Measurements from ENCODE around the gene MAPK14. TPM values are rescaled to one million over a fixed set of nuclear protein-coding genes. Genes with fewer than 3 reads are reported as not detected.

MAPK14 gene
- total and polyA plus RNA-seq, 10 of the 15 experiments (the other 5 are each of a cell fraction or from before 2014, with no cell fraction given), result 12.5 to 59.5 (median 43.0) TPM

DNA sequence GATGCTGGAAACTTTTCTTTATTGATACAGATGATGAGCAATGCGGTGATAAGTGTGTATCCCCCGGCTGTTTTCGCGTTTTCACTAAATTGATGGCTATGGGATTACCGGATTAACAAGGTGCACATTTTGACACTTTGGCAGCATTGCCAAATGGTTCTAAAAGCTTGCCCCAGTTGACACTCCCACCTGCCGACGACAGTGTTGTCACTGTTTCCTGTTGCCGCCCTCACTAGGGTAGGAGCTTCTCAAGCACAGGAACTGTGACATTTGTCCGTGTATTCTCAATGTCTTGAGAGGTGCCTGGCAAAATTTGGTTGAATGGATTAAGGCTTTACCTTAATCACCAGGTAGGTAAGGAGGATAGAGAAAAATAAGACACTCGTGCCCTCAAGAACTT lies 92.9 kb downstream of the MAPK14 start:
- Histone ChIP-seq H4K20me1 (ENCODE audit: control insufficient read depth, insufficient read depth) (no peaks in the 10 kb centered on the region), H3K4me1 (ENCODE audit: control insufficient read depth, insufficient read depth, low read length) (peaks cover 33% of the 10 kb centered on the region), H3K36me3 (ENCODE audit: control insufficient read depth in 2 of 2, insufficient read depth in 2 of 2, low read length in 1 of 2) (no peaks in the 10 kb centered on the region; a peak in 1 of 4 replicates), H2AFZ (ENCODE audit: control insufficient read depth, low read depth, low read length) (peak overlapping the region; percentile 39), H3K27ac (ENCODE audit: control insufficient read depth, insufficient read depth) (peak overlapping the region; percentile 74), H3K4me3 (0 out of 2 replicates have a peak overlapping the region, but pooled peaks have one; percentile 6), H3K9ac (ENCODE audit: control insufficient read depth, insufficient read depth, low read length) (no peak overlapping the region), H3K27me3 (replicated peaks in 1 of 2; ENCODE audit: control insufficient read depth in 2 of 2, insufficient read depth in 2 of 2, low read length in 1 of 2) (no peaks in the 10 kb centered on the region), H3K9me3 (replicated peaks; ENCODE audit: control insufficient read depth, insufficient read depth, low read length) (no peaks in the 10 kb centered on the region), H3K79me2 (ENCODE audit: control insufficient read depth, insufficient read depth, low read length) (no peaks in the 10 kb centered on the region), H3K4me2 (ENCODE audit: control insufficient read depth, insufficient read depth) (peak overlapping the region; percentile 80)
- peak; percentile 35 for FAIRE-seq
- no TSS peak for BruUV-seq (replicated peaks)
- in situ Hi-C loops (cut with MboI) (loop anchor here (5.0 kb wide), 1 partner anchor 237 kb away; no protein-coding TSS in a partner anchor), intact Hi-C loops (cut with micrococcal nuclease; ENCODE audit: unreplicated experiment) (loop anchor here (10.0 kb wide), 1 partner anchor 184 kb away; no protein-coding TSS in a partner anchor)
- DNase-seq (ENCODE audit: low read depth, low spot score), result no peak
- ChIA-PET POLR2A (interaction anchor here (0.8 to 3.4 kb wide), 8 partner anchors 8 to 477 kb away, joined by 3 to 21 read pairs (median 4); partner anchors contain the start of genes MAPK13 and MAPK14), SMC1A (ENCODE audit: uncharacterized antibody, unreplicated experiment) (interaction anchor here (0.7 to 7.8 kb wide), 14 partner anchors 10 to 239 kb away, joined by 3 to 75 read pairs (median 6); partner anchors contain the start of genes MAPK13 and MAPK14), RAD21 (ENCODE audit: unreplicated experiment) (interaction anchor here (0.9 to 3.1 kb wide), 11 partner anchors 9 to 239 kb away, joined by 3 to 35 read pairs (median 8); partner anchors contain the start of genes MAPK13 and MAPK14), CTCF (interaction anchor here (0.5 to 7.6 kb wide), 17 partner anchors 9 to 239 kb away, joined by 3 to 82 read pairs (median 5); partner anchors contain the start of genes BRPF3, MAPK13 and MAPK14)
- 16% methylated on average over 10 of the region's 10 CpGs for WGBS (ENCODE audit: insufficient coverage, insufficient replicate concordance, low lambda C conversion rate, missing lambda C conversion rate)
- ATAC-seq, result peak; percentile 59
- no peak for TF ChIP-seq HCFC1 (IDR thresholded peaks at IDR 0.05; ENCODE audit: low read length)
- TF ChIP-seq CREB1 (IDR thresholded peaks at IDR 0.05; ENCODE audit: low read depth), result peak; percentile 85
- no peak for TF ChIP-seq DPF2 (IDR thresholded peaks at IDR 0.05)
- 0 out of 4 replicates have a peak, but pooled peaks of 1 of the 2 experiments have one; percentile 19 for TF ChIP-seq ETV6 (conservative IDR thresholded peaks at IDR 0.05 in 1 of 2, IDR thresholded peaks at IDR 0.05 in 1 of 2; ENCODE audit: borderline replicate concordance in 1 of 2, low read depth in 1 of 2)
- peak; percentile 58; the same call in 1 of the 2 replicates for TF ChIP-seq CREM (IDR thresholded peaks at IDR 0.05; ENCODE audit: low read depth)
- no peak for TF ChIP-seq ASH2L (IDR thresholded peaks at IDR 0.05; ENCODE audit: borderline replicate concordance, low read depth)
- no peak for TF ChIP-seq EP300 (IDR thresholded peaks at IDR 0.05; ENCODE audit: borderline replicate concordance in 1 of 2, control insufficient read depth in 1 of 2, low read depth in 2 of 2, low read length in 2 of 2)
- peak; percentile 41; the same call in 1 of the 2 replicates for TF ChIP-seq POLR2AphosphoS5 (IDR thresholded peaks at IDR 0.05; ENCODE audit: low read length)
- 0 out of 3 replicates have a peak, but pooled peaks have one; percentile 23 for TF ChIP-seq POU2F2 (IDR thresholded peaks at IDR 0.05; ENCODE audit: borderline replicate concordance, low read depth, low read length)
- TF ChIP-seq BACH1 (IDR thresholded peaks at IDR 0.05; ENCODE audit: borderline replicate concordance), result no peak
- TF ChIP-seq FOXM1 (IDR thresholded peaks at IDR 0.05; ENCODE audit: low read depth, low read length), result 0 out of 2 replicates have a peak, but pooled peaks have one; percentile 17
- TF ChIP-seq MAX (IDR thresholded peaks at IDR 0.05; ENCODE audit: low read depth, low read length), result no peak
- TF ChIP-seq POLR2A (IDR thresholded peaks at IDR 0.05; ENCODE audit: low read depth, low read length), result peak; percentile 57
- TF ChIP-seq HDAC6 (IDR thresholded peaks at IDR 0.05; ENCODE audit: unreplicated experiment), result no peak
- TF ChIP-seq, protein P1, sequence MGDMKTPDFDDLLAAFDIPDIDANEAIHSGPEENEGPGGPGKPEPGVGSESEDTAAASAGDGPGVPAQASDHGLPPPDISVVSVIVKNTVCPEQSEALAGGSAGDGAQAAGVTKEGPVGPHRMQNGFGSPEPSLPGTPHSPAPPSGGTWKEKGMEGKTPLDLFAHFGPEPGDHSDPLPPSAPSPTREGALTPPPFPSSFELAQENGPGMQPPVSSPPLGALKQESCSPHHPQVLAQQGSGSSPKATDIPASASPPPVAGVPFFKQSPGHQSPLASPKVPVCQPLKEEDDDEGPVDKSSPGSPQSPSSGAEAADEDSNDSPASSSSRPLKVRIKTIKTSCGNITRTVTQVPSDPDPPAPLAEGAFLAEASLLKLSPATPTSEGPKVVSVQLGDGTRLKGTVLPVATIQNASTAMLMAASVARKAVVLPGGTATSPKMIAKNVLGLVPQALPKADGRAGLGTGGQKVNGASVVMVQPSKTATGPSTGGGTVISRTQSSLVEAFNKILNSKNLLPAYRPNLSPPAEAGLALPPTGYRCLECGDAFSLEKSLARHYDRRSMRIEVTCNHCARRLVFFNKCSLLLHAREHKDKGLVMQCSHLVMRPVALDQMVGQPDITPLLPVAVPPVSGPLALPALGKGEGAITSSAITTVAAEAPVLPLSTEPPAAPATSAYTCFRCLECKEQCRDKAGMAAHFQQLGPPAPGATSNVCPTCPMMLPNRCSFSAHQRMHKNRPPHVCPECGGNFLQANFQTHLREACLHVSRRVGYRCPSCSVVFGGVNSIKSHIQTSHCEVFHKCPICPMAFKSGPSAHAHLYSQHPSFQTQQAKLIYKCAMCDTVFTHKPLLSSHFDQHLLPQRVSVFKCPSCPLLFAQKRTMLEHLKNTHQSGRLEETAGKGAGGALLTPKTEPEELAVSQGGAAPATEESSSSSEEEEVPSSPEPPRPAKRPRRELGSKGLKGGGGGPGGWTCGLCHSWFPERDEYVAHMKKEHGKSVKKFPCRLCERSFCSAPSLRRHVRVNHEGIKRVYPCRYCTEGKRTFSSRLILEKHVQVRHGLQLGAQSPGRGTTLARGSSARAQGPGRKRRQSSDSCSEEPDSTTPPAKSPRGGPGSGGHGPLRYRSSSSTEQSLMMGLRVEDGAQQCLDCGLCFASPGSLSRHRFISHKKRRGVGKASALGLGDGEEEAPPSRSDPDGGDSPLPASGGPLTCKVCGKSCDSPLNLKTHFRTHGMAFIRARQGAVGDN (IDR thresholded peaks at IDR 0.05), result peak; percentile 38; the same call in 1 of the 2 replicates
- no peak for TF ChIP-seq EGR1 (IDR thresholded peaks at IDR 0.05; ENCODE audit: borderline replicate concordance in 1 of 2, low read depth in 2 of 2, low read length in 2 of 2)
- no peak for TF ChIP-seq ATF2 (IDR thresholded peaks at IDR 0.05; ENCODE audit: low read length)
- TF ChIP-seq RELA (IDR thresholded peaks at IDR 0.05; ENCODE audit: borderline replicate concordance, partially characterized antibody), result no peak
